GM12878 (cell line): ENCODE results near the gene E2F7.

Source experiments
- CTCF ChIP-seq, 3 experiments: IDR thresholded peaks in 2 of 3; conservative IDR thresholded peaks in 1 of 3; 2 replicates each; pipeline ENCODE4 v1.5.1; 2011; ENCODE audit warnings: low read depth in 3 of 3, low read length in 3 of 3, mild to moderate bottlenecking in 3 of 3, control low read depth in 2 of 3, moderate library complexity in 2 of 3, inconsistent platforms in 1 of 3, mixed read lengths in 1 of 3; ENCODE audit not compliant: control insufficient read depth in 2 of 3, insufficient read depth in 1 of 3; ENCODE audit errors: extremely low read depth in 1 of 3
- FOXM1 ChIP-seq: IDR thresholded peaks from 2 replicates; pipeline ENCODE4 v1.6.1; 2012; ENCODE audit warnings: low read depth, mild to moderate bottlenecking, inconsistent platforms, low read length, moderate library complexity
- POLR2A ChIP-seq: IDR thresholded peaks from 2 replicates; pipeline ENCODE4 v1.6.1; 2011; ENCODE audit warnings: low read depth, mild to moderate bottlenecking, low read length
- POLR2AphosphoS5 ChIP-seq: IDR thresholded peaks from 2 replicates; pipeline ENCODE4 v1.6.1; 2011; ENCODE audit warnings: mild to moderate bottlenecking, low read length, inconsistent platforms

GRCh38 chr12:77035226-77035625, 30.1 kb downstream of the E2F7 start:
- TF ChIP-seq CTCF (IDR thresholded peaks at IDR 0.05 in 2 of 3, conservative IDR thresholded peaks at IDR 0.05 in 1 of 3; ENCODE audit: control insufficient read depth in 2 of 3, extremely low read depth in 1 of 3, insufficient read depth in 1 of 3, low read depth in 3 of 3, low read length in 3 of 3) = no peak
- TF ChIP-seq POLR2A = no peak
- no peak for TF ChIP-seq POLR2AphosphoS5
- TF ChIP-seq FOXM1 = no peak
